Parathyroid adenoma (tissue), 2 donors: ENCODE data around the gene UGDH.

ENCODE experiments used
- H2AFZ ChIP-seq: fragments of 300-600 bp; sonication (generic); one replicate; pipeline ENCODE4 v1.7.0; 2017; ENCODE audit warnings: antibody characterized with exemption, mild to moderate bottlenecking
- H3K27ac ChIP-seq: fragments of 300-600 bp; sonication (generic); one replicate; pipeline ENCODE4 v1.7.0; 2017
- H3K27me3 ChIP-seq: fragments of 300-600 bp; sonication (generic); one replicate; pipeline ENCODE4 v1.7.0; 2017; ENCODE audit warnings: low read length; ENCODE audit not compliant: control insufficient read depth, insufficient read depth
- H3K36me3 ChIP-seq: fragments of 300-600 bp; sonication (generic); one replicate; pipeline ENCODE4 v1.7.0; 2017; ENCODE audit warnings: low read length; ENCODE audit not compliant: control insufficient read depth, insufficient read depth
- H3K4me1 ChIP-seq: fragments of 300-600 bp; sonication (generic); one replicate; pipeline ENCODE4 v1.7.0; 2017; ENCODE audit warnings: control low read depth
- H3K4me2 ChIP-seq: fragments of 300-600 bp; sonication (generic); one replicate; pipeline ENCODE4 v1.7.0; 2017; ENCODE audit warnings: low read length
- H3K4me3 ChIP-seq: fragments of 300-600 bp; sonication (generic); one replicate; pipeline ENCODE4 v1.7.0; 2017; ENCODE audit warnings: low read depth, low read length
- H3K79me2 ChIP-seq: fragments of 300-600 bp; sonication (generic); one replicate; pipeline ENCODE4 v1.7.0; 2017; ENCODE audit warnings: control low read depth
- H3K9ac ChIP-seq: fragments of 300-600 bp; sonication (generic); one replicate; pipeline ENCODE4 v1.7.0; 2017; ENCODE audit warnings: mild to moderate bottlenecking
- H3K9me3 ChIP-seq: fragments of 300-600 bp; sonication (generic); one replicate; pipeline ENCODE4 v1.7.0; 2017; ENCODE audit warnings: low read length; ENCODE audit not compliant: control insufficient read depth
- TF ChIP-seq, protein P1 (sequence below): fragments of 300-600 bp; sonication (generic); IDR thresholded peaks from one replicate; pipeline ENCODE4 v1.7.0; 2017; ENCODE audit warnings: antibody characterized with exemption, mild to moderate bottlenecking
- donor health status: primary hyperparathyroidism.

Gene UGDH

DNA sequence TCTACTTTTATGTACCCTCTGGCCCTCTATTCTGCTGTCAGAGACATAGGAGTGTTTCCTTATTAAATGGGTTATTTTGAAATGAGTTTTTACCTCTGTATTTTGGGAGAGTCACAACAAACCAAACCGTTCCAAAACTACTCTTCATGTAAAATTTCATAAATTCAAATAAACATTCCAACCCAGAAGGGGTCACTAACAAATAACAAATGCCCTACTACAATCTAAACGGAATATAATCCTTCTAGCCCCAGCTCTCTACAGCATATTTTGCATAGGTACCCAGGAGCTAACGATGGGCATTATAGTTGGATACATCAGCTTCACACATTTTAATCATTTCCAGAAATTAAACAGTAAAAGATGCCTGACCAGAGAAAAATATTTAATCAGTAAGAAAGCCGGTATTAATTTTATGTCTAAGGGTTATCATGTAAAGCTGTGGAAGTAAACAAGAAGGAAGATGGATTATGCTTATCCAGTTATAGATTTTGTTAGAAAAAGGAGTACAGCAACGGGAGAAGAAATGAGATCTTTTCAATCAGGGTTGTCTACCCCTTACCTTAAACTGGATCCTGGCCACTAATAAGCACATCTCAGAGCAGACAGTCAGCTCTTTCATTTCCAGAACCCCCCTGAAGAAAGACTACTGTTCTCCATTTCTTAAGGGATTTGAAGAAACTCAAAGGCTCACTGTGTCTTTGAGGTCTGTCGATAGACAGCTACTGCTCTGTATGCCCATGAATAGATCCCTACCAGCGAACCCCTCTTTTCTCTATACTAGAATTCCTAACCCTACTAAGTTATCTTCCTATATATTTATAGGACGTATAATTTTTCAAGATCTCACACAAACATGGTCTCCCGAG lies 1.2 kb downstream of the UGDH start:
- Histone ChIP-seq H3K9me3 (no peaks in the 10 kb centered on the region), H3K4me2 (peak overlapping the region; percentile 78), H3K4me3 (peak overlapping the region; percentile 90), H3K27ac (peak overlapping the region; percentile 85), H3K79me2 (no peaks in the 10 kb centered on the region), H3K27me3 (no peaks in the 10 kb centered on the region), H3K36me3 (no peaks in the 10 kb centered on the region), H3K4me1 (no peaks in the 10 kb centered on the region), H2AFZ (peak overlapping the region; percentile 91), H3K9ac (peak overlapping the region; percentile 61)
- TF ChIP-seq, protein P1, sequence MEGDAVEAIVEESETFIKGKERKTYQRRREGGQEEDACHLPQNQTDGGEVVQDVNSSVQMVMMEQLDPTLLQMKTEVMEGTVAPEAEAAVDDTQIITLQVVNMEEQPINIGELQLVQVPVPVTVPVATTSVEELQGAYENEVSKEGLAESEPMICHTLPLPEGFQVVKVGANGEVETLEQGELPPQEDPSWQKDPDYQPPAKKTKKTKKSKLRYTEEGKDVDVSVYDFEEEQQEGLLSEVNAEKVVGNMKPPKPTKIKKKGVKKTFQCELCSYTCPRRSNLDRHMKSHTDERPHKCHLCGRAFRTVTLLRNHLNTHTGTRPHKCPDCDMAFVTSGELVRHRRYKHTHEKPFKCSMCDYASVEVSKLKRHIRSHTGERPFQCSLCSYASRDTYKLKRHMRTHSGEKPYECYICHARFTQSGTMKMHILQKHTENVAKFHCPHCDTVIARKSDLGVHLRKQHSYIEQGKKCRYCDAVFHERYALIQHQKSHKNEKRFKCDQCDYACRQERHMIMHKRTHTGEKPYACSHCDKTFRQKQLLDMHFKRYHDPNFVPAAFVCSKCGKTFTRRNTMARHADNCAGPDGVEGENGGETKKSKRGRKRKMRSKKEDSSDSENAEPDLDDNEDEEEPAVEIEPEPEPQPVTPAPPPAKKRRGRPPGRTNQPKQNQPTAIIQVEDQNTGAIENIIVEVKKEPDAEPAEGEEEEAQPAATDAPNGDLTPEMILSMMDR = no peak

DNA sequence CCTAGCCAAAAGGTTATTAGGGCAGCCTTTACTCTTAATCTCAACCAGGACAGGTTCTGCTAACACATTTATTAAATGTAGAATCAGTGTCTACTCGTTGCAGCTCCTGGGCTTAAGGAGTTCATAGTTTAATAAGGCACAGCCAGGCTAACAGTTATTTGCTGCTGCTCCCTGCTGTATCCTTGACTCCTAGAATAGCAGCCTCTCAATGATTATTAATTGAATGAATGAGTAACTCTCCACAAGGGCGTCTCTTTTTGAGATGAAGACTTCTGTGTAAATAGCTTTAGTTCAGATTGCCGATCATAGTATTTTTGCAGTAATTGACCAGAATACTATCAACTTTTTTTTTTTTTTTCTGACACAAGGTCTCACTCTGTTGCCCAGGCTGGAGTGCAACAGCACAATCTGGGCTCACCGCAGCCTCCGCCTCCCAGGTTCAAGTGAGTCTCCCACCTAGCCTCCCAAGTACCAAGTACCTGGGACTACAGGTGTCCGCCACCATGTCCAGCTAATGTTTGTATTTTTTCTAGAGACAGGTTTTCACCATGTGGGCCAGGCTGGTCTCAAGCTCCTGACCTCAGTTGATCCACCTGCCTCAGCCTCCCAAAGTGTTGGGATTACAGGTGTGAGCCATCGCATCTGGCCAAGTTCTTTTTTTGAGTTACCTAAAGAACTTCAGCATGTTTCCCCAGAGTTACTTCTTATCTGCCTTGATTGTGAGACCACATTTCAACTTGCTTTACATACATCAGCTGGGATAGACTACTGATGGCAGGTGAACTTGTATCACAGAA lies 2.9 kb downstream of the UGDH start:
- TF ChIP-seq, protein P1 = no peak
- Histone ChIP-seq H2AFZ (no peak overlapping the region), H3K9me3 (no peaks in the 10 kb centered on the region), H3K36me3 (no peaks in the 10 kb centered on the region), H3K79me2 (no peaks in the 10 kb centered on the region), H3K27ac (no peak overlapping the region), H3K4me1 (no peaks in the 10 kb centered on the region), H3K9ac (no peak overlapping the region), H3K4me2 (no peak overlapping the region), H3K27me3 (no peaks in the 10 kb centered on the region), H3K4me3 (no peak overlapping the region)

DNA sequence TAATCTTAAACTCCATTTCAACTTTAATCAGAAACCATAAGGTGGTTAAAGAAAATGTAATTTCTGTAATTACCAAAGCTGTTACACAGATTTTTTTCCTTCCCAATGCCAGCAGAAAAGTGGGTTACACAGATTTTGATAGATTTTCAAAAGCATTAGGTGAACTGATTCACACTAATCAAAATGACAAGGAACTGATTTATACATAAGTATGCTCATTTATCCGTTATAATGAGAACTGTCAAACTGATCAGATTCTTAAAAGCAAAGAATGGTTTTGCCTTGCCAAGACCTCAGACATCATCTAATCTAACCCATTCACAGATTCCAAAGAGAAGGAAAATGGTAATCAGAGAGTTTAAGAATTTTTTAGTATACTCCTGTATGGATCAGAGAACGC lies 5.2 kb downstream of the UGDH start:
- H3K4me2 ChIP-seq = no peak overlapping the region
- no peaks in the 10 kb centered on the region for H3K9me3 ChIP-seq
- no peaks in the 10 kb centered on the region for H3K4me1 ChIP-seq
- no peak overlapping the region for H3K4me3 ChIP-seq
- no peaks in the 10 kb centered on the region for H3K27me3 ChIP-seq
- H3K9ac ChIP-seq = no peak overlapping the region
- no peaks in the 10 kb centered on the region for H3K79me2 ChIP-seq
- no peak overlapping the region for H3K27ac ChIP-seq
- H2AFZ ChIP-seq = no peak overlapping the region
- H3K36me3 ChIP-seq = no peaks in the 10 kb centered on the region
- TF ChIP-seq, protein P1 = no peak

DNA sequence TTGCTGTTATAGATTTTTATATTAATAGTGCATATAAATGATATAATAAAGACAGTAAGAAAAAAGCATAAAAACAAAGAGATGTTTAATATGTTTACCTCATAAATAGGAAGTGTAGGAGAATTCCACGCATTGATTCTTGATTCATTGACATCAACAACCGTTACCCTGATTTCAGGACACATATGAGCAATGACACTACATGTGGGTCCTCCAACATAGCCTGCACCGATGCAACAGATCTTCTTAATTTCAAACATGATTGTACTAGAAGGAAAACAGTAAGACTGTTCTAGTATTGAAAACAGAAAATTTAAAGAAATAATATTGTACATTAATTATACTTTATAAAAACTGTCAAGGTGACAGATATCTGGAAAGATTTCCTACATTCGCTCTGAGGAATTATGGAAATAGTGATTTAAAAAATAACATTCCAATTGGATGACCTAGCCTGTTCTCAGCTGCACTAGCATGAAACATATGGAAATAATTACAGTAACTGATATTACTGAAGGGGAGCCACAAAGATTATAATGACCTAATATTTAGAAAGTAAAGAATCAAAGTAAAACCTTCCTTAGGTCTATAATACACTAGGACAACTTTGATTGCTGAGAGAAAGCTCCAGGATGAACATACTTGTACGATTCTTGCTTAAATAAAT lies 5.9 kb downstream of the UGDH start:
- no peak overlapping the region for H3K9ac ChIP-seq
- no peaks in the 10 kb centered on the region for H3K27me3 ChIP-seq
- no peak overlapping the region for H3K27ac ChIP-seq
- H3K4me1 ChIP-seq = no peaks in the 10 kb centered on the region
- TF ChIP-seq, protein P1 = no peak
- no peaks in the 10 kb centered on the region for H3K9me3 ChIP-seq
- no peaks in the 10 kb centered on the region for H3K79me2 ChIP-seq
- no peaks in the 10 kb centered on the region for H3K36me3 ChIP-seq
- H3K4me3 ChIP-seq = no peak overlapping the region
- H3K4me2 ChIP-seq = no peak overlapping the region
- H2AFZ ChIP-seq = no peak overlapping the region
